Measurements from ENCODE around the gene EDC3.

EDC3 gene

DNA sequence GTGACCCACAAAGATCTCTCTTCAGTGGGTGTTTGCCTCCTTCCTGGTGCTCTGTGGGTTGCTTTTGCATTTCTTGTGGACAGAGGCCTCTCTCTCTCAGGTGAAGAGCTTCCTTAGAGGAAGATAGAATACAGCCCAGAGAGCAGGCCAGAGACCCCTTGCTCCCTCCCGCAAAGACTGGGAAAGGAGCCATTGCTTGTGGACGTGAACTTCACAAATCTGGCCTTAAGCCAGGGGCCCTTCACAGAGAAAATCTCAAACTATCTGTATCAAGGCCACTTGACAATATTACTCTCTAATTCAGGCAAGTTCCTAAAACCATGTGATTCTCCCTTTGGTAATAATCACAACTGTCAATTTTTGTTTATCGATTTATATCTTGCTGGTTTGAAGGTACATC, 110.6 kb downstream of the EDC3 start:
- H3K4me1 Mint-ChIP-seq = peaks cover 24% of the 10 kb centered on the region
- TF ChIP-seq CTCF (IDR thresholded peaks at IDR 0.05; ENCODE audit: unreplicated experiment in 3 of 3) = no peak
- H3K27ac Mint-ChIP-seq = no peak overlapping the region
- no peaks in the 10 kb centered on the region for H3K27me3 Mint-ChIP-seq (ENCODE audit: low read depth)
- H3K36me3 Mint-ChIP-seq (ENCODE audit: low read depth) = peaks cover 31% of the 10 kb centered on the region
- no peak overlapping the region for H3K4me3 Mint-ChIP-seq
- H3K9me3 Mint-ChIP-seq = no peaks in the 10 kb centered on the region

- Mint-ChIP-seq H3K9me3 (no peaks in the 10 kb centered on the region), H3K27ac (peak overlapping the region in 1 of 3 experiments; percentile 61), H3K27me3 (ENCODE audit: low read depth) (no peaks in the 10 kb centered on the region), H3K36me3 (ENCODE audit: low read depth) (peaks cover 27% of the 10 kb centered on the region), H3K4me1 (peaks cover 24% of the 10 kb centered on the region), H3K4me3 (peak overlapping the region in 1 of 3 experiments; percentile 23)
- TF ChIP-seq CTCF (IDR thresholded peaks at IDR 0.05; ENCODE audit: unreplicated experiment in 3 of 3) = no peak
Measured at GRCh38 chr15:74584779-74585178, 111.0 kb downstream of the EDC3 start.

DNA sequence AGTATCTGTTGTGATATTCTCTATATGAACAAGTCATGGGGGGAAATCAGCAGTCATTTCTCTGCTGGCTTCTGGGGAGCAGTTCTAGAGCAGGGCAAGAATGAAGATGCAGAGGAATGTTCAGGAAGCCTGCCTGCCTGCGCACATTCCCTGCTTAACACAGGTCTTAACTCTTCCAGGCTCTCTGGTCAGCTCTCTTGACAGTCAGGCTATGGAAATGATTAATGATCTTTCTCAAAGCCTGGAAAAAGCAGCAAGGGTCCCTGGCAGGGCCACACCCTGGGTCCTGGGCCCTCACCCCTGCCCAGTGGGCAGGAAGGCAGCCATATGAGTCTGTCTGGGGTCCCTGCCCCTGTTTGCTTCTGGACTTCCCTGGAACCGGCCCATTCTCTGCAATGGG, 111.6 kb downstream of the EDC3 start:
- no peak for TF ChIP-seq CTCF (IDR thresholded peaks at IDR 0.05; ENCODE audit: unreplicated experiment in 3 of 3)
- H3K27ac Mint-ChIP-seq = peak overlapping the region in 1 of 3 experiments; percentile 61
- H3K9me3 Mint-ChIP-seq = no peaks in the 10 kb centered on the region
- H3K36me3 Mint-ChIP-seq (ENCODE audit: low read depth) = peaks cover 24% of the 10 kb centered on the region
- no peak overlapping the region for H3K4me3 Mint-ChIP-seq
- H3K27me3 Mint-ChIP-seq (ENCODE audit: low read depth) = no peaks in the 10 kb centered on the region
- peaks cover 24% of the 10 kb centered on the region for H3K4me1 Mint-ChIP-seq
